Effector CD8-positive, alpha-beta T cell (primary cell): ENCODE data around the gene DDI2.
"Not testable (repeated sequence)": the region's sequence is repeated elsewhere in the genome, so short reads cannot be mapped to it uniquely, and the experiment has no call there.

Source experiments
- DNase-seq: peaks from one replicate; lab custom pipeline; 2025; lab: John Stamatoyannopoulos, UW

Gene DDI2

DNA sequence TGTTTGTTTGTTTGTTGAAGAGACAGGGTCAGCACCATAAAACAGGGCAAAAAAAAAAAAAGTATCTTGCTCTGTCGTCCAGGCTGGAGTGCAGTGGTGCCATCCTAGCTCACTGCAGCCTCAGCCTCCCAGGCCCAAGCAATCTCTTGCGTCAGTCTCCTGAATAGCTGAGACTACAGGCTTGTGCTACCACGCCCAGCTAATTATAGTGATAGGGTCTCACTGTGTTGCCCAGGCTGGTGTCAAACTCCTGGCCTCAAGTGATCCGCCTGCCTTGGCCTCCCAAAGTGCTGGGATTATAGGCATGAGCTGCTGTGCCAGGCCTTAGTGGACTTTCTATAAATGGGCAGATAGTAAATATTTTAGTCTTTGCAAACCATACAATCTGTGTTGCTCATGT lies 19.2 kb downstream of the DDI2 start:
- DNase-seq = no peak

GRCh38 chr1:15637826-15638225 lies 20.6 kb downstream of the DDI2 start:
- DNase-seq = no peak

GRCh38 chr1:15639262-15639661 lies 22.0 kb downstream of the DDI2 start:
- DNase-seq = no peak

DNA sequence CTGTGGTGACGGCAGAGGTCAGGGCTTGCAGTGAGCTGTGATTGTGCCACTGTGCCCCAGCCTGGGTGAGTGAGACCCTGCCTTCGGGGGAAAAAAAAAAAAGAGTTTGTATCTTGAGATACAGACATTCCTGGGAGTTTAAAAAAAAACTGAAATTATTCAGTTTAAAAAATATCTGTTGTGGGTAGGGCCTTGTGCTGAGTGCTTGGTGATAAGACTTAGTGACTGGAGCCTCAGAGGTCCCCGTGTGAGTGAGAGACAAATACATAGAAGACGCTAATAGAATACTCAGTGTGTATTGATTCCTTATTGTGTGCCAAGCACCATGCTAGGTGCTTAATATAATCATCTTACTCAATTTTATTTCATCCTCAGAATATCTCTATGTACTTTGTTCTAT lies 22.7 kb downstream of the DDI2 start:
- no peak for DNase-seq

- DNase-seq = no peak
Observed at GRCh38 chr1:15640667-15641066, 23.4 kb downstream of the DDI2 start.

GRCh38 chr1:15649937-15650336 lies 32.7 kb downstream of the DDI2 start:
- DNase-seq = no peak

GRCh38 chr1:15650433-15650832 lies 33.2 kb downstream of the DDI2 start:
- no peak for DNase-seq

DNA sequence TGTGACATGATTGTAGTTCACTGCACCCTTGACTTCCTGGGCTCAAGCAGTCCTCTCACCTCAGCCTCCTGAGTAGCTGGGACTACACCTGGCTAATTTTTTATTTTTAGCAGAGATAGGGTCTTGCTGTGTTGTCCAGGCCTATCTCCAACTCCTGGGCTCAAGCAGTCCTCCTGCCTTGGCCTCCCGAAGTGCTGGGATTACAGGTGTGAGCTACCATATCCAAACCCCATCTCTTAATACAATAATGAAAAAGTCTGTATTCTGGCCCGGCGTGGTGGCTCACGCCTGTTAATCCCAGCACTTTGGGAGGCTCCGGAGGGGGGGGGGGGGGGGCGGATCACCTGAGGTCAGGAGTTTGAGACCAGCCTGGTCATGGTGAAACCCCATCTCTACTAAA lies 34.9 kb downstream of the DDI2 start:
- DNase-seq = not testable (repeated sequence)

GRCh38 chr1:15654091-15654690 lies 36.9 kb downstream of the DDI2 start:
- no peak for DNase-seq

GRCh38 chr1:15656464-15656863 lies 39.2 kb downstream of the DDI2 start:
- no peak for DNase-seq

GRCh38 chr1:15657021-15657420 lies 39.8 kb downstream of the DDI2 start:
- DNase-seq = no peak

DNA sequence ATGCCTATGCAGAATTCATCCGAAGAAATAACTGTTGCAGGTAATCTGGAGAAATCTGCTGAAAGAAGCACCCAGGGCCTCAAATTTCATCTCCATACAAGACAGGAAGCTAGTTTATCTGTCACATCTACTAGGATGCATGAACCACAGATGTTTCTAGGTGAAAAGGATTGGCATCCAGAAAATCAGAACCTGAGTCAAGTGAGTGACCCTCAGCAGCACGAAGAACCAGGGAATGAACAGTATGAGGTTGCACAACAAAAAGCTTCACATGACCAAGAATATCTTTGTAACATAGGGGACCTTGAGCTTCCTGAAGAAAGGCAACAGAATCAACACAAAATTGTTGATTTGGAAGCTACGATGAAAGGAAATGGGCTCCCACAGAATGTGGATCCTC lies 42.9 kb downstream of the DDI2 start:
- no peak for DNase-seq

DNA sequence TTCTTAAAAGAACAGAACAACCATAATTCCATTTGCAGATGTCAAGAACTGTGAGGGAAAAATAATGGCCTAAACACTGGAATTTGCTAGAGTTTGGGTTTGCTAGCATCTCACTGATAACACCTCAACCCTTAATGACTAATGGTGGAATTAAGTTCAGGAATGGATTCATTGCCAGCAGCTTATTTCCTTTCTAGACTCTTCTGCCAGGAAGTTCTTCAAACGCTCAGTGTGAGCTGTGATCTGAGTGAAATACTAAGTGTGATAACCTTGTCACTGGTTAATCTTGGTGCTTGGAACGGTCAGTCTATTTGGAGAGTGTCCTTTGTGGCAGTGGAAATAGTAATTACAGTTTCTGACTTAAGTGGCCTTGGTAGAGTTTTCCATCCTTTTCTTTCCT lies 45.2 kb downstream of the DDI2 start:
- DNase-seq = no peak

DNA sequence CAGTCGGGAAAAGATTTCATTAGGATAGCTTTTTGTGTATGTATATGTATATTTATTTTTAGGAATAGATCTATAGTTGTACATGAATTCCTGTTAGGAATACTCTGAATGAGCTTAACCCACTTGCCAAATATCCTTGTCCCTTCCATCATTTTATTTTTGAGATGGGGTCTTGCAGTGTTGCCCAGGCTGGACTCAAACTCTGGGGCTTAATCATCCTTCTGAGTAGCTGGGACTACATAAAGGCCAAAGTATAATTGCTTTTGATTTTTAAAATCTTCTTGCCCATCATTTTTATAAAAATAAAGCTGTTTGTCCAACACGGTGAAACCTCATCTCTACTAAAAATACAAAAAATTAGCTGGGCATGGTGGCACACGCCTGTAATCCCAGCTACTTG lies 46.7 kb downstream of the DDI2 start:
- DNase-seq = no peak

DNA sequence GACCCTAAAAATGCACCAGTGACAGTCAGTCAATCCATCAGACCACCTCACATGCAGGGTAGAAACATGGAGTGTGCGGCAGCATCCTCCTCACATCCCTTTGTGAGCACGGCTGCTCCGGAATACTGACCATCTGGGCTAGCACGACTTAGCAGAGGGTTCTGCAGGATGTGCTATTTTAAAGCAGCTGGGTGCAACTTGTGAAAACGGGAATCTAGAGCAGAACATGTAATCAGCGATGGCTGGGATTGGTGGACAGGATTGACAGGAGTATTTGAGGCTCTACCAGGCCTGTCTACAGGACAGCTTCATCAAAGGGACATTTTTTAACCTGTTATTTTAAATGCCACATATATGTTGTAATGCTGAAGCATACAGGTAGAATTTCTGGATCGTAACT lies 50.1 kb downstream of the DDI2 start:
- no peak for DNase-seq

- no peak for DNase-seq
Observed at GRCh38 chr1:15668089-15668754, 51.0 kb downstream of the DDI2 start.

DNA sequence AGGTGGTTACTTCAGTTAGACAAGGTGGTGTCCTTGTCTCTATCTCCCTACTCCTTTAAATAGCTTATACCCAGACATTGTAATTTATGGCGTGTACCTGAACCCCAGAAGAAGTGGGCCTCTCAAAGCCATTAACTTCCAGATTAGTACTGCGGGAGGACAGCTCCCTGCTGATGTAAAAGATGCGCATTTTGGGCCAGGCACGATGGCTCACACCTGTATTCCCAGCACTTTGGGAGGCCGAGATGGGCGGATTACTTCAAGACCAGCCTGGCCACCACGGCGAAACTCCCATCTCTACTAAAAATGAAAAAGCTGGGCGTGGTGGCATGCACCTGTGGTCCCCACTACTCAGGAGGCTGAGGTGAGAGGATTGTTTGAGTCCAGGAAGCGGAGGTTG lies 51.8 kb downstream of the DDI2 start:
- no peak for DNase-seq

GRCh38 chr1:15669864-15670263 lies 52.6 kb downstream of the DDI2 start:
- no peak for DNase-seq

DNA sequence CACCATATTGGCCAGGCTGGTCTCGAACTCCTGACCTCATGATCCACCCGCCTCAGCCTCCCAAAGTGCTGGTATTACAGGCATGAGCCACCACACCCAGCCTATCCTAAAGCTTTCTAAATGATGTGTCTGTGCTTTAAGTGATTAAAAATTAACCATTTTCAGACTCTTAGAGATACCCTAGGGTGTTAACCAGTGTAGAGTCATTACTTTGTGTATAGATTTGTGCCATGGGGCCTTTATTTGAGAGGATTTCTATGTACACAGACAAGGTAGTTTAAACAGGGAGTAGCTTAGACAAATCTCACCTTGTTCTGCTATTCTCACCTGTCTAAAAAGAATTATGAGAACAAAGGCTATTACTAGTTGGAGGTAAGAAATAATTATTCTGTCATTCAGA lies 54.2 kb downstream of the DDI2 start:
- no peak for DNase-seq

DNA sequence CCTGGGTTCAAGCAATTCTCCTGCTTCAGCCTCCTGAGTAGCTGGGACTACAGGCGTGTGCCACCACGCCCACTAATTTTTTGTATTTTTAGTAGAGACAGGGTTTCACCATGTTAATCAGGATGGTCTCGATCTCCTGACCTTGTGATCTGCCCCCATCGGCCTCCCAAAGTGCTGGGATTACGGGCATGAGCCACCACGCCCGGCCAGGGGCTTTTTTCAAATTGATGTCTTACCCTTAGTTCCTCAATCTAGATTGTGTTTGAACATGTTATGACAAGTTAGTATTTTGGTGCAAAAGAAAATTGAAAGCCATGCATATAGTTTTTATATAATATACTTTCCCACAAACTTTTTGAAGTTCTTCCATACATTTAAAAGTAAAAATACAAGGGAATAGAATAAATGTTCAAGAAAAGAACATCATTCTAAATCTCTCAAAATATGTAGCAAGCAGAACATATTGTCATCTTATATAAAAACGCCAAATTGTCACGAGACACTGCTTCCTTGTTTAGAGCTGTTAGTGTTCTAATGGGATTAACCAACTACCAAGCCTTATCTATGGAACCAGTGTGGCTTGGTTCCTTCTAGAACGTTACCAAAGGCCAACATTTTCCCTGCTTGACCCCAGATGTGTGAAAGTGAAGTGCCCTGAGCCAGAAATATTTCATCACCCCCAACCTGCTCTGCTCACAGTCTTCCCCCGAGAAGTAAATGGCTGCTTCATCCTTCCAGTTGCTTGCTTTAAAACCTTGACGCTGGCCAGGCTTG lies 57.3 kb downstream of the DDI2 start:
- DNase-seq = no peak

GRCh38 chr1:15676010-15676409 lies 58.8 kb downstream of the DDI2 start:
- no peak for DNase-seq

DNA sequence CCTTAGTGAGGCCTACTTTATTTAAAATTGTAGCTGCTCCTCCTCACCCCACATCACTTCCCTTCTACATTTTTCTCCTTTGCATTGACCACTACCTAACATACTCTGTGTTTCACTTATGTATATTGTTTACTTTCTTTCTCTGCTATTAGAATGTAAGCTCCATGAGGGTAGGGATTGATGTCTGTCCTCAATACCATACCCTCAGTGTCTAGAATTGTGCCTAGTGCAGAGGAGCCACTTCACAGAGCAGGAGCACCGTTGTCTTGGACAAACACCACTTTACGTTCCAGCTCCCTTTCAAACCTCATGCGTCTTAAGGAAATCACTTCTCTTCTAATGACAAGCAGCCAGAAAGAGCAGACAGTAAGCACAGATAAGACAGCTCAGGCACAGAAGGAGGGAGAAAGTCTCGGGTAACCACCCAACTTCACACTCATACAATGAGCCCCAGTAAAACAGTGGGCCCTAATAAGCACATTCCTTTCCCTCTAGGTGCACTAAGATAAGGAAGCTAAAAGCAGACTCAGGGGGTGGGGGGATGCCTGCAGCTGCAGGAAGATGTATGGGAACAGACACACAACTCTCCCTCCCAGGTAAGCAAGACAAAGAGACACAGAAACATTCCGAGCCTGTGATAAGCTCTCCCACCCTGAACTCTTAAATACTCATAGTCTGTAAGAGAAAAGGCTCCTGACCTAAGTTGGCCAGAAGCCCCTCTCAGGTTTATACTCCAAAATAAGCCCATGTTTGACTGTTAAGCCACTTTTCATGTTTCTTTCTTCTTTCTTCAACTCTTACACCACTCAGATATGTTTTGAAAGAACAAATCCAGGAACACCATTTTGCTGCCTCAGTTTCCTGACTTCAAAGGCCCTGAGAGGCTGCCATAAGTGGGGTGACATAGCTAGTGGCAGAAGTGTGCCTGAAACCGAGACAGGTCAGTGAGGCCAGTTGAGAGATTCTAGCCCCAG lies 59.7 kb downstream of the DDI2 start:
- DNase-seq = no peak
